ENCODE data around the gene TBX5. TPM values are rescaled to one million over a fixed set of nuclear protein-coding genes. Genes with fewer than 3 reads are reported as not detected.
"Not testable (repeated sequence)": the region's sequence is repeated elsewhere in the genome, so short reads cannot be mapped to it uniquely, and the experiment has no call there.

TBX5 gene
- total RNA-seq, 1 donor from 2014 or later, result not detected

DNA sequence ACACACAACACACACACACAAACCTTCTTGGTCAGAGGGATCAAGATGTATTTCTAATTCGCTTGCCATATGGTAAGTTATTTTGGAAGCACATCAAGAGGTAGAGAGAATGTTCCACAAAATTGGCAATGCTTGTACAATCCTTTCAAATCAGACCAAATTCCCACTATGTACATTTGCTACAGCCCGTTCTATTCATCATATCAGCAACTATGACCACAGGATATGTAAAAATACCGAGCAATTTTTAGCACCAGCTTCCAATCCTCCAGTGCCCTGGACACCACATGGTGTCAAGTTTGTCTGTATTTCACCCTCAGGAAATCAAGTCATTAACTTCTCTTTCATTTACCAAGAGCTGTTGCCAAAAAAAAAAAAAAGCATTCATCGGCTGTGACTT is 21.2 kb downstream of the TBX5 start:
- no peak for DNase-seq (ENCODE audit: low read depth in 2 of 2)

DNA sequence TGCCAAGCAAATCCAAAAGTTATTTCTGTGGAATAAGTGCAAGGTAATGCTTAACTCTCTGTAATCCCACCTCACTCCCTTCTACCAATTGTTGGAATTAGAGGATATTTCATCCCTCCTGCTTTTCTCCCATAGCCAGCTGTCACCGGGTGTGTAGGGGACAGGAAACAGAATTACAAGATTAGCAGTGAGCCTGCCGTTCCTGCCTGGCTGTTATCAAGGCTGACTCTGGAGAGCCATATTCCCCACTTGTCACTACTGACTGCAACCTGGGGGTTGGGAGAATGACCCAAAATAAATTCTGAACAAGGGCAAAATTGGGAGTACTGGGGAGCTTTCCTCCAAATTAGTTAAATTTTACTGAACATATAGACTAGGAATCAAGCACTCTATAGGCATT is 24.8 kb downstream of the TBX5 start:
- no peak for DNase-seq (ENCODE audit: low read depth in 2 of 2)

DNA sequence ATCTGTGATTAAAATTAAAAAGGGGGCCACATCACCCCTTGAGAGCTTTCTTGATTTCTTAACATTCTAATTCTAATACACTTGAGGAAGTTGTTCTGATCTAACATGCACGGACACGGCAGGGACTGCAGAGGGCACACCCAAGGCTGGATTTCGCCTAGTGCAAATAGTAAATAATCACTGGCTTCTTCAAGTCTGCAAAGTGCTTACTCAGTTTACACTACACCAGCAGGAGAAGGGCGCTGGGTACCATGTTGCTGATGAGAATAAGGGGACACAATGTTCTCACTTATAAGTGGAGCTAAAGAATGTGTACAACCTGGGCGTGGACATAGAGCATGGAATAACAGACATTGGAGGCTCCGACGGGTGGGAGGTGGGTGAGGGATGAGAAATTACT is 34.2 kb downstream of the TBX5 start:
- DNase-seq (ENCODE audit: low read depth in 2 of 2), result no peak

DNA sequence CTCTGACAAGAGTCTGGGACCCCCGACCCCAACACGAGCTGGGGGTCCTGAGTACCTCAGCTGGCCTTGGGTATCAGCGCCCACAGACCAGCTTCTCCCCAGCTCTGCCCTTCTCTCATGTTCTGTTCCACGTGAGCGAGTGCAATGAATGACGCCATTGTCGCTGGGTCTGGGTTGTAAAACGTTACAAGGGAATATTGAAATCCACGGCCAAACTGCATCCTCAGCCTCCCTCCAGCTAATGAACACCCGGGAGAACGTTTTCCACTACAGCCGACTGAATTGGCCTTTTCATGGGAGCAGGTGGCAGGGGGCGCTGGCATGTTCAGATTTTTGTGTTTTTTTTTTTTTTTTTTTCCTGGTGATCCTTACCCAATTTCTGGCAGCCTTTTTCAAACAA is 34.7 kb downstream of the TBX5 start:
- no peak for DNase-seq (ENCODE audit: low read depth in 2 of 2)

DNA sequence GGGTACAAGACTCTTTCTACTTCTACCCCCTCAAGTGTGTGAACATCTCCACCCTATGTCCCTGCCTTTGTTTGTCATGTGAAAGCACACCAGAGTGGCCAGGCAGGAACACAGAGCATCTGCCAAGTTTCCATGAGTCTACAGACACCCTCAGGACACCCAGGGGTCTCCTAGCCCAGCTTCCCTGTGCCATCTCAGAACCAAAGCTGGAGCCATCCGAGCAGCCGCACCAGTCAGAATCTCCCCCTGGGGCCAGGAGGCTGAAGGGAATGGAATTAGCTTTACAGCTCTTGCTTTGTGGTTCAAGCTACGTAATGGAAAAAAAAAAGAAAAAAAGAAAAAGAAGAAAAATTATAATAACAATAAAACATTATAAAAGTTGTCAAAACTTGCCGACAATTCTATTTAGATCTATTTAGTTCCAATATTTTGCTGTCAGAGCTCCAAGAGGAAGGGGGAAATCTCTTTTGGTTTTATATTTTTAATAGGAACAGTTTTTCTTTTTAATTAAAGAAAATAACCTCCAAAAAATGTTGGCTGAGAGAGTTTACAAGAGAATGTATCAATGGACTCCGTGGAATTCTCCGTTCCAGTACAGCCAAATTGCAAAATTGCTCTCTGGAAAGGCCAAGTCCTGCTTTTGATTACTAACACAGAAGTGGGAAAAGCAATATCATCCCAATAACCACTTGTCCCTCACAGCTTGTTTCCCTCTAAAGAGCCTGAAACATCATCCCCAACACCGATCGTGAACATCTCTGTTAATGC is 37.1 kb downstream of the TBX5 start:
- DNase-seq (ENCODE audit: low read depth in 2 of 2), result no peak

DNA sequence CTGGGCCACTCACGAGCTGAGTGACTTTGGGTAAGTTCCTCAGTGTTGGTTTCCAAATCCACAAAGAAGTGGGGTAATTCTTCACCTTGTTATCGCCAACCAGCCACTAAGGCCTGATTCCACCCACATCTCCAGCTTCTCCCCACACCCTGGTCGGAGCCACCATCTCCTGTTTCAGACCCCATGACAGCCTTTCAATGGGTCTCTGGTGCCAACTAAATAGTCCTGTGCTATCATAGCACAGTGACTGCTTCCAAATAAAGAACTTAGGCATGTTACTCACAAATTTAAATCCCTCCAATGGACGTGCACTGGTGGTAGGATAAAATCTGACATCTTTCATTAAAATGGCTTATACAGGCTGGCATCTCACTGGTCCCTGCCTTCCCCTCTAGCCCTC is 44.0 kb downstream of the TBX5 start:
- no peak for DNase-seq (ENCODE audit: low read depth in 2 of 2)

DNA sequence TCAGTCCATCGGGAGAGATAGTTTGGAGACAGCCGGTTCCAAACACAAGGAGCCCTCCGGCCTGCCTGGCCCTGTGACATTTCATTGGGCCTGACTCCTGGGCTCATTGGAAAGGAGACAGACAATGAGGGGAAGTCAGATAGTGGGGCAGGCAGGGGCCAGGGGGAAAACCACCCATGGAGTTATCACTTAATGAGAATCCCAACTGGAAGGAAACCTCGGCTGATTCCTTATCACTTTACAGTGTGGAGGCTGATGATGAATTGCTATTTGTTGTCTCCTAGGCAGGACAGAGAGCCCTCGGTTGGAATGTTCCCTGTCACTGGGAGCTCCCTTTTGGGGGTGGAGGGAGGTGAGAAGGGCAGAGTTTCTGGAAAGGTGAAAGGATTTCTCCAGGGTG is 44.4 kb downstream of the TBX5 start:
- DNase-seq (ENCODE audit: low read depth in 2 of 2), result no peak

DNA sequence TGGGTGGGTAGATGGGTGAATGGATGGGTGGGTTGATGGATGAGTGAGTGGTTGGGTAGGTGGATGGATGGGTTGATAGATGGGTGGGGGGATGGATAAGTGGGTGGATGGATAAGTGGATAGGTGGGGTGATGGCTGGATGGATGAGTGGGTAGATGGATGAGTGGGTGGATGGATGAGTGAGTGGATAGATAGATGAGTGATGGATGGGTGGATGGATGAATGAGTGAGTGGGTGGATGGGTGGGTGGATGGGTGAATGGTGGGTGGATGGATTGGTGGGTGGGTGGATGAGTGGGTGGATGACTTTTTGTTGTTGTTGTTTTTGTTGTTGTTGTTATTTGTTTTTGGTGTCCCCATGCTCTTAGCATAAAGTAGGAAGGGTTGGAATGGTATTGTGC is 45.5 kb downstream of the TBX5 start:
- no peak for DNase-seq (ENCODE audit: low read depth in 2 of 2)

DNA sequence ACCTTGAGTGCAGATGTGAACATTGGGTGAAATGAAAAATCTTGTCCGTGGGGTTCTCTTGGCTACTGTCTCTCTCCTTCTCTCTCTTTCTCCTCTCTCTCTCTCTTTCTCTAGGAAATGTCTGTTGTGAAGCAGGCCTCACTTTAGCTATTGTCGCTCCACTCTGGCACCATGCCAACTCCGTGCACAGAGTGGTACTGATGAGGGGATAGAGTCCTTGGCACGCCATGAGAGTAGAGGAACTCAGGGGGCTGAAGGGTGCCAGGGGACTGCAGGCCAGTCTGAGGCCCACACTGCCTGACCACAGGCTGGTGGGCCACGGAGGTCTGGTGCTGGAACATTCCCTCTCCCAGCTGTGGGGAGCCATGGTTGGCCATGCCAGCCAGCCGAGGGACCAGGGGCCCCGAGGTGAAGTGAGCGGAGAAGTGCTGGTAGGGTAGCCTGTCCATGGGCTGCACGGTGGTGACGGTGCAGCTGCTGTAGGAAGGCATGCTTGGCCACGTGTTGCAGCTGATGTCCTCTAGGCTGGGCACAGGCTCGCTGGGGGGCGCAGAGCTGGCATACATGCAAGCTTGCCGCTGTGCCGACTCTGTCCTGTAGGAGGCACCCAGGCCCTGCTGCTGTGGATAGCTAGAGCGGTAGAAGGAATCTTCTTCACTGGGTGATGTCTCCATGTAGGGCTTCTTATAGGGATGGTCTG is 50.4 kb downstream of the TBX5 start:
- DNase-seq (ENCODE audit: low read depth in 2 of 2), result no peak

DNA sequence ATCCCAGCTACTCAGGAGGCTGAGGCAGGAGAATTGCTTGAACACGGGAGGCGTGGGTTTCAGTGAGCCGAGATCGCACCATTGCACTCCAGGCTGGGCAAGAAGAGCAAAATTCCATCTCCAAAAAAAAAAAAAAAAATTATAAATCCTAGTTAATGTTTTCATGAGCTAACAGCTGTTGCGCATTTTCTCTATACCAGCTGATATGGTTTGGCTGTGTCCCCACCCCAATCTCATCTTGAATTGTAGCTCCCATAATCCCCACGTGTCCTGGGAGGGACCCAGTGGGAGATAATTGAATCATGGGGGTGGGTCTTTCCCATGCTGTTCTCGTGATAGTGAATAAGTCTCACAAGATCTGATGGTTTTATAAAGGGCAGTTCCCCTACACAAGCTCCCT is 56.7 kb downstream of the TBX5 start:
- DNase-seq (ENCODE audit: low read depth in 2 of 2), result not testable (repeated sequence)

DNA sequence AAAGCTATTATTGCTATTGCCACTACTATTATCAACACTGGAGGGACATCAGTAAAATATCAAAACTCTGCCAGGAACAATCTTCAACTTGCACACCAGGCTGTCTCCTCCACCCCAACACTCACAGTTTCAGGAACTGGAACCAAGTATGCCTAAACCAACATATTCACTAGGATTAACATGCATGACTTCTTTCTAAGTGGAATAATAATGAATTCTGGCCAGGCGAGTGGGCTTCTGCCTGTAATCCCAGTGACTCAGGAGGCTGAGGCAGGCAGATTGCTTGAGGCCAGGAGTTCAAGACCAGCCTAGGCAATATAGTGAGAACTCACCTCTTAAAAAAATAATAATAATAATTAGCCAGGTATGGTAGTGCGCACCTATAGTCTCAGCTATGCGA is 58.1 kb downstream of the TBX5 start:
- DNase-seq (ENCODE audit: low read depth in 2 of 2), result no peak

DNA sequence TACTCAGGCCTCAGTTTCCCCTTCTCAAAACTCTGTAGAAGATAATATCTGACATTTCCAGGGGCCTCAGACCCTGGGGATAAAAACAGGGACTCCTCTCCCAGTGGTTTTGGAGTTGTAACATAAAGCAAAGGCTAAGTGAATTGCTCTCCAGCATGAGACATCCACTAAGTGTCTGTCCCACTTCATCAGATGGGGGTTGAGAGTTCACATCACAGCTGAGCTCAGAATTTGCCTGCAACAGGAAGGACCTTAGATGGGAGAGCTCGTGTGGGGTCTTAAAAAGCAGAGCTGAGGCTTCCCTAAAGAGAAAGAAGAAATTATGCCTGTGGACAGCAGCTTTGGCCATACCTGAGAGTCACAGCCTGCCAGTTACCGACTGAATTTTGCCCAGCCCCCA is 61.1 kb downstream of the TBX5 start:
- no peak for DNase-seq (ENCODE audit: low read depth in 2 of 2)

DNA sequence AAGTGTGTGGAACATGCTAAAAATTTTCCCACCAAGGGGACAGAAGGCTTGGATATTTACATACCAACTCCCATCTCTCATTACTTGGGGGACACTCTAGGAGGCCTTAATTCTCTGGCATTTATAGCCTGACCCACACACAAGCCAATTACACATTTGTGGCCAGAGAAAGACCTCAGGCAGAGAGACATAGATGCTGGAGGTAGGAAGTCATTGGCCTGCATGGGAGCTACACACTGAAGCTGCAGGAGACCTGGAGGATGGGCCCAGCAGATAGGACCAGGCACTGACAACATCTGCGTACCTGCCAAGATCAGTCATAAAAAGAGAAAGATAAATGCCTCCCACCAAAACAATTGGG is 61.7 kb downstream of the TBX5 start:
- DNase-seq (ENCODE audit: low read depth in 2 of 2), result no peak

DNA sequence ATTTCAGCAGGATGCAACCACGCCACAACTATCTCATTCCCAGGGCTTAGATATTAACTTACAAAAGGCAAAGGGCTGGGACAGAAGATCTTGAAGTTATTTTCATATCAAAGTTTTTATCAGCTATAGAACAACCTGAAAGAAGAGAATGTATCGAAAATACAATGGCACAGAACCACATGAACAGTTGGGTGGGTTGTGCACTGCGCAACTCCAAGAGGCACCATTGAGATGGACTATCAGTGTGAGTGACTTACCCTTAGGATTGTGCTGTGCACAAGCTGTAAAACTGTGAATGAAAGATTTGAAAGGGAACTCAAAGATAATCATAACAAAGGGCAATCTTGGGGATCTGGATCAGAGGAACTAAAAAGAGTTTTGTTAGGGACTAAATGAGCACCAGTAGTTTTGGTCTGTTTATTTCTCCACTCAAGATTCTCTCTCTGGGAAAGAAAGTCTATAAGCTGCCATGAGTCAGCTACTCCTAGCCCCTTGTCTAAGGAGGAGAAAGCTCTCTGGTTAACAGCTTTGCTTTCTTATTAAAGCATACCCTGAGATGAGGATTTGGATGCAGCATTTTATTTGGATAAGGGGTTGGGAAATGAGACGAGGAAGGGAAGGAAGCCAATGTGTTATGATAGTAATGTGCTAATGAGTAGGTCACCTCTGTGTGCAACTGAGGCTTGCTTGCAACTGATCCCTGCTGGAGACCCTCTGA is 62.2 kb downstream of the TBX5 start:
- DNase-seq (ENCODE audit: low read depth in 2 of 2), result no peak

DNA sequence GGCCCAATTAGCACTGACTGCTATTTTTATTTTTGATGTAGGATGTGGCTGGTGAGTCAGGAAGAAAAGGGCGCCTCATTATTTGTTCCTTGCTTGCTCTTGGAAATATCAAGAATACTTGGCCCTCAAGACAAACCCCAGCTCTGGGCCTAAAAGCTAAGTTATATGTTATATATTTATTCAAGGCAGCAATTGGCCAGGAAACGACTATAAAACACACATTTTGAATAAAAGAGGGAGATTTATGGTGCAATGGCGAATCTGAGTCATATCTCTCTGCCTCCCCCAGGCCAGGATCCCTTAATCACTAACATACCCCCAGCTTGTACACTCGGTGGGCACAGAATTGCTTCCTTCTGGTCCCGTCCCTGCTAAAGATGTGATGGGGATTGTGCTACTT is 63.3 kb downstream of the TBX5 start:
- DNase-seq (ENCODE audit: low read depth in 2 of 2), result no peak

DNA sequence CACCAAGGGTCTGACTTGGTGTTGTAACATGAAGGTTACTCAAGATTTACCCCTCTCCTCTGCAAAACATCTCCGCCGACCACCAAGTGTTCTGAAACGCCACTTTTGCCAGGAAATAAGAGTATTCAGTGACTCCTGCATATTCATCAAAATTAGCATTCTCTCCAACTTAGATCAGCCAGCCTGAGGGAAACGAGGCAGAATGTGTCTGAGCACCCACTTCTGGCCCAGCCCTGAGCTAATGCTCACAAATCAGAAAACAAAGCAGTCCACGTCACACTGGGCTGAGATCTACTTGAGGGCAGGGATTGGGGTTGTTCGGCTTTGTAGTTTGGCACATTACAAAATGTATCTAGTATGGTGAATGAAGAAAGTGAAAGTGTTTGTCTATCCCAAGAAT is 64.3 kb downstream of the TBX5 start:
- no peak for DNase-seq (ENCODE audit: low read depth in 2 of 2)

DNA sequence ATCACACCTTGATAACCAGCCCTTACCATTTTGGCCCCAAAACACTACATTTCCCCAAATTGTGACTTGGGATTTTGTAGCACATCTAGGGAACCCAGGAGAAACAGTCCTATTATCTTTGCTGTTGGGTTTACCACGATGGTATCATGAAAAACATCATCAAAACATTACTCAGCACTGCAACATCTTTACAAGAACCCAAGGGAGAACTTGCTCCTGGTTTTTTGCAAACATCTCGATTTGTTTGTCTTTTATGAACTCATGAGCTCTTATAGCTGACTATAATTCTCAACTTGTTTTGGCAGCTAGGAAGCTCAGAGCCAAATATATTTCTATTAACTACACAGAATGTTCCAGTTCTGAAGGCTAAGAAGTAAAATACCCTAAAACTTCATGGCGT is 65.7 kb downstream of the TBX5 start:
- DNase-seq (ENCODE audit: low read depth in 2 of 2), result no peak

DNA sequence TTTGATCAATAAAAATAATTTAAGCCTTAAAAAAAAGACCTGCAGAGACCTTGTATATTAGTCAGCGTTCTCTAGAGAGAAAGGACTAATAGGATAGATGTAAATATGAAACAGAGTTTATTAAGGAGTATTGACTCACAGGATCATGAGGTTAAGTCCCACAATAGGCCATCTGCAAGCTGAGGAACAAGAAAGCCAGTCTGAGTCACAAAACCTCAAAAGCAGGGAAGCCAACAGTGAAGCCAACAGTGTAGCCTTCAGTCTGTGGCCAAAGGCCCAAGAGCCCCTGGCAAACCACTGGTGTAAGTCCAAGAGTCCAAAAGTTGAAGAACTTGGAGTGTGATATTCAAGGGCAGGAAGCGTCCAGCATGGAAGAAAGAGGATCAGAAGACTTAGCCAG is 66.3 kb downstream of the TBX5 start:
- no peak for DNase-seq (ENCODE audit: low read depth in 2 of 2)

DNA sequence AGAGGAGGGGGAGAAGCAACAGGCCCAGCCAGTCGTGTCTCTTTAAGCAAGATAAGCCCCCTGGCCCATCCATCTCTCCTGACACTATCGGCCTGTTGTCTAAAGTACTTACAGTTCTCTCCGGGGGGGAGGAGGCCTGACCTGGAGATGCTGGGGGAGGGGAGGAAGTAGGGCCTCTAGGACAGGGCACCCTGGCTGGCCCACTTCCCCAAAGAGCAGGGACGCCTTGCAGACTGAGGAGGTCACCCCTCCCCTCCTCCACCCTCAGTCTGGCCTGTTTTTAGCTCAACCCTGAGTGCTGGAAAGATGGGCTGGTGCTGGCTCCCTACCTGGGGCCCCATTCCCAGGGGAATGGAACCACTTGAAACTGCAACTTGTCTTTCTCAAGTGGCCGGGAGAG is 70.3 kb downstream of the TBX5 start:
- no peak for DNase-seq (ENCODE audit: low read depth in 2 of 2)

DNA sequence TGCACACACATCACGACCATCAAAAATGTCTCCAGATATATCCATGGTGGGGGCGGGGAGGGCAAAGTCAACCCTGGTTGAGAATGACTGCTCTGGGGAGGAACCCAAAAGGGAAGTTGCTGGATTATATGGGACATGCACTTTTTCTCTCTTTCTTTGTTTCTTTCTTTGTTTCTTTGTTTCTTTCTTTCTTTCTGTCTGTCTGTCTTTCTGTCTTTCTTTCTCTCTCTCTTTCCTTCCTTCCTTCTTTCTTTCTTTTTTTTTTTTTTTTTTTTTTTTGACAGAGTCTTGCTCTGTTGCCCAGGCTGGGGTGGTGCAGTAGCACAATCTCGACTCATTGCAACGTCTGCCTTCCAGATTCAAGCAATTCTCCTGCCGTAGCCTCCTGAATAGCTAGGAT is 71.5 kb downstream of the TBX5 start:
- DNase-seq (ENCODE audit: low read depth in 2 of 2), result no peak

DNA sequence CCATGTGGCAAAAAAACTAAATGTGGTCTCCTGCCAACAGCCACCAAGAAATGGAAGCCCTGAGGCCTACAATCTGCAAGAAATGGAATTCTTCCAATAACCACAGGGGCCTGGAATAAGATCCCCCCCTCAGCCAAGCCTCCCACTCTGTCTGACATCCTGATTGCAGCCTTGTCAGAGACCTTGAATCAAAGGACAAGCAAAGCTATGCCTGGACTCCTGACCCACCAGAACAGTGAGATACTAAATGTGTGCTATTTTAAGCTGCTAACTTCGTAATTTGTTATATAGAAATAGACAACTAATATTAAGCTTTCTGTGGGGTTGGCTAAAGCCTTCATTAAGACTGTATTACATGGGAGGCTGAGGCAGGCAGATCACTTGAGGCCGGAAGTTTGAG is 77.7 kb downstream of the TBX5 start:
- no peak for DNase-seq (ENCODE audit: low read depth in 2 of 2)

DNA sequence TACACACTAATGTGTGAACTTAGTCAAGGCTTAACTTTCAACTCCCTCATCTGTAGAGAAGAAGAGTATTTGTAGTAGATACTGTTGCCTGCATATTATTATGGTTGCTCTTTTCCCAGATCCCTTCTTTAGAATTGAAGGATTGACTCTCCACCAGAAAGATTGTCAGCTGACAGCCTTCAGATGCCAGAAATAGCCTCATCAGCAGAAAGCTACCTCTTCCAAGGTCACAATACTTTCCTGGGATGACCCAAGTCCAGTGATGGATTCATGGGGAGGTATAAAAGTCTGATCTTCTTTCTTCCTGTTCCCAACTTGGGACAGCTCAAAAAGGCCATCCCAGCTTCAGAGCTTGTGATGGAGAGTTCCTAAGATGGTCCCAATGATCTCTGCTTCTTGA is 78.2 kb downstream of the TBX5 start:
- no peak for DNase-seq (ENCODE audit: low read depth in 2 of 2)

DNA sequence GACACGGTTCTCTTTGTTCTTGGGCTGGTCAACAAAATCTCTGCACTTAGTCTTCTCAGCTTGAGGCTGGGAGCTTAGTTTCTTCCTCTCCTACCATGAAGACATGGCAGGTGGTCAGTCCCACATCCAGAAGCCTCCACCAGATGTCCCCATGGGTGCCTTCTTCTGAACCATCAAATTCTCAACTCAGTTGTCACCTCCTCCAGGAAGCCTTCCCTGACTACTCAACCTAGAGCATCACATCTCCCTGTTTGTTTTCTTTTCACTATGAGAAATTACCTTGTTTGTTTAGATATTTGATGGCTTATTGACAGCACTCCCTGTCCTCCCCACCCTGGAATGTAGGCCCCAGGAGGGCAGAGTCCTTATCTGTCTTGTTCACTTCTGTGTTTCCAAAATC is 84.4 kb downstream of the TBX5 start:
- no peak for DNase-seq (ENCODE audit: low read depth in 2 of 2)
